Globus pallidus (tissue), 1 donor: ENCODE data around the gene RAB3B.

Experiments used
- DNase-seq: peaks from one replicate; pipeline ENCODE4 v3.0.0-alpha.2; 2015; ENCODE audit warnings: low spot score

RAB3B gene

DNA sequence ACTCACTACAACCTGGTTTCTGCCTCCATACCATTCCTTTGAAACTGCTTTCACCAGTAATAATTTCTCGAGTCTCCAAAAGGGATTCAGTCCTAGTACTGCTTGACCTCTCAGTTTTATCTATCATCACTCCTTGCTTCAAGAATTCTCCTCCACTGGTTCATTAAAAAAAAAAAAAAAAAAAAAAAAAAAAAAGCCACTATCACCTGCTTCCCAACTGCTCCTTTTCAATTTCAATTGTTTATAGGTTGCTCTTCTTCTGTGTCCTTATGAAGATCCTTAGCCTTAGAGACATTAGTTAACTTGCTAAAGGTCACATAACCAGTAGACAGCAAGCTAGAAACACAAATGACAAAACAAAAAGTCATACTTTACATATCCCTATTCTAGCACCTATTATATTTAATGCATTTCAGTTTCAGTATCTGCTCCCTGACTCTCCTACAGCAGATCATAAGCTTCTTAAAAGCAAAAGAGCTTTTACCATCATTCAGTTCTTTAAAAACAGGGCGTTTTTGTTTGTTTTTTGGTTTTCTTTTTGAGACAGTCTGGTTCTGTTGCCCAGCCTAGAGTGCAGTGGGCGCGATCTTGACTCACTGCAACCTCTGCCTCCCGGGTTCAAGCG, 119.0 kb downstream of the RAB3B start:
- no peak for DNase-seq

DNA sequence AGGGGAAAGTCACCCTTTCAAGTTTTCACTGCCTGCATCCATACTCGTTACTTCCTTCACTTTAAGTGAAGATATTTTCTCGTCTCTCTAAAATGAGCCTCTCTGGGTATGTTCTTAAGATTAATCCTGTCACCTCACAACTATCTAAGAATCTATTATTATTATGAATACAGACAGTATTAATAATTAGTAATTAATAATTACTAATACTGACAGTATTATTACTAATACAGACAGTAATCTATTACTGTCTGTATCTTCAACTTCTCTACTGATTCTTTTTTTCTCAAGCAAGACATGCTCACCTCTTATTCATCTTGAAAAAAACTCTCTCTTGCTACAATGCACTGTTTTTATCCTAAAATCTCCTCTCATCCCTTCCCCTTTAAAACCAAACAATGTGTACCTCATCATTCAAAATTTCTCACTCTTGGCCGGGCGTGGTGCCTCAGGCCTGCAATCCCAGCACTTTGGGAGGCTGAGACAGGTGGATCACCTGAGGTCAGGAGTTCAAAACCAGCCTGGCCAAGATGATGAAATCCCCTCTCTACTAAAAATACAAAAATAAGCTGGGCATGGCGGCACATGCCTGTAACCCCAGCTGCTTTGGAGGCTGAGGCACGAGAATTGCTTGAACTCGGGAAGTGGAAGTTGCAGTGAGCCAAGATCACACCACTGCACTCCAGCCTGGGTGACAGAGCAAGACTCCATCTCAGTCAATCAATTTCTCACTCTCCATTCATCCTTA, 119.7 kb downstream of the RAB3B start:
- DNase-seq = no peak

DNA sequence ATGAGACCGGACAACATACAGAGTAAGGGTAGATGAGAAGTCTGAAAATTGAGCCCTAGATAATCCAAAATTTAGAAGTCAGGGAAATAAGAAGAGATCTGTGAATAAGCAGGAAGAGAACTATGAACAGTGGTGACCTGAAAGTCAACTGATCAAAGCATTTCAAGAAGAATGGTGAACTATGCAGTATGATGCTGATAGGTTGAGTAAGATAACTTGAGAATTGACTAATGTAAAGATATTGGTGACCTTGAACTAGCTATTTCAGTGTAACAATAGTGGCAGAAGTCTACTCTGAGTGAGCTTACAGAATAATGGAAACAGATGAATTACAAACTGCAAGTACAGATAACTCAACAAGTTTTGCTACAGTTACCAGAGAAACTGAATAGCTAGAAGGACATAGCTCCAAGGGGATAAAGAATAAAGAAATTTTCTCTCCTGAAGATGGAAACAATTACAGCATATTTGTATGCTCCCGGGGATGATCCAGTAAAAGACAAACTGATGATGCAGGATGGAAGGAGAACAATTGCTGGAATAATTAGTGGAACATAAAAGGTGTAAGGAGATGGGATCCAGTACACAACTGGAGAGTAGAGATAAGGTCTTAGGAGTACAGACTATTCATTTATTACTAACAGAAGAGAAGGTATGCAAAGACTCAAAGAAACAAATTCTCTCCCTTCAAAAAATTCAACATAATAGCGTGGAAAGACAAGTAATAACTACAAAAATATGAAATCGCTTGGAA, 122.8 kb downstream of the RAB3B start:
- no peak for DNase-seq

DNA sequence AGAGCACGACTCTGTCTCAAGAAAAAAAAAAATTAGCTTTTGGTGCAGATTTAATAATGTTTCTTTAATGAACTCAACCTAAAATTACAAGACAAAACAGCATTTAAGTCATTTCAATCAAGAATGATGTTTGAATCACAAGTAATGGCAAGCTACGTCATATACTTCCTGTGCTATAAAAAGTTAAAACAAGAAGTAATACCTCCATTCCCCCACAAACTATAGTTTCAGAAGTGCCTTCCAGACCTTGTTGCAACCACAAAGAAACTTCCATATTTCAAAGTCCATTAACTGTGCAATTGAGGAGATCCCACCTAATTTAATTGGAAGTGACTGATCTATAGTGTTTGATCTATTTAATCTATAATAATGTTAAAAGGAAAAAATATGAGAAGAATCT, 127.1 kb downstream of the RAB3B start:
- DNase-seq = no peak

DNA sequence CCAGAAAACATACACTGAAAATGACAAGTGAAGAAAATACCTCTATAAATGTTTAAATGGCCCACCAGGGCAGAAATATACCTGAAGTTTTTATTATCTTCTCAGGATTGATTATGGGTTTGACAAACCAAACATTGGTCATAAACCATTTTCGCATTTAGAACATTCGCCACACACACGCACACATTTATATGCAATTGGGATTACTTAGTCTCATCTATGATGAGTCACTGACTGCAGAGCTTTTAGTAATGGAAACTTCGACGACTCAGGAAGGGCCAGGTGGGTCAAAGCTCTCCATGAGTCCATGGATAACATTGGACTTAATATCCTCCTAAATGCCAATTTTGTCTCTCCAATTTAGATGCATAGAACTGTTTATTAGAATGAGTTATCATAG, 128.8 kb downstream of the RAB3B start:
- no peak for DNase-seq

DNA sequence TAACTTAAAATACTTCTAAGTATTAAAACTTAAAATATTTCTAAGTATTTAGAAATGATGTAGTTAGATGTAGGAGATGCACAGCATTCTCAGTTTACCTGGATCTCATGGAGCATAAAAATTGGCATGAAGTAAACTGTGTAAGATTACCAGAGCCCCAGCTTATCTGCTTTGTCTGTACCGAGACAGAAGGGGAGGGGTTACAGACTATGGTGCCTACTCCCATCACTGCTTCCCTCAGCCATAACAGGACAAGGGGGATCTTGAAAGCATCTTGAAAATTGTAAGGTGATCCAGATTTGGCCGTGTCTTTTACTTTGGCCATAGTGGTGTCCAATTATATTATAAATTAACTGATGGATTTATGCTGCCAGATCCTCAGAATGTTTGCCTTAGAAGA, 130.8 kb downstream of the RAB3B start:
- no peak for DNase-seq

DNA sequence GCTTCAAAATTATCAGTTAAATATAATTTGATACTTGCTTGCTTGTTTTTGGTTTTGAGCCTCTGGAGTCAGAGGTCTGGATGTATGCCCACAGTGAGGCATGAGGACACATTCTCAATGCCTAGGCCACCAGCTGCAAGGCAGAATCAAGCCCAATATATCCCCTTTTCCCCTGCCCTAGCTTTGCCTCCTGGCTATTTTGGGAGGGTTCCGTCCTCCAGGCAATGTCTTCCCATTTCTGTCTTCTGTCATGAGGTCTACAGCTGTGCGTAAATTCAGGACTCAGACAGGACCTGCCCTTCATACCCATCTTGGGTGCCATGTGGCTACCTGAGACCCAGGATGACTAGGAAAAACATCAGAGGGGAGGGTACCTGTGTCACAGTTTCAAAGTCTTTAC, 131.2 kb downstream of the RAB3B start:
- no peak for DNase-seq

DNA sequence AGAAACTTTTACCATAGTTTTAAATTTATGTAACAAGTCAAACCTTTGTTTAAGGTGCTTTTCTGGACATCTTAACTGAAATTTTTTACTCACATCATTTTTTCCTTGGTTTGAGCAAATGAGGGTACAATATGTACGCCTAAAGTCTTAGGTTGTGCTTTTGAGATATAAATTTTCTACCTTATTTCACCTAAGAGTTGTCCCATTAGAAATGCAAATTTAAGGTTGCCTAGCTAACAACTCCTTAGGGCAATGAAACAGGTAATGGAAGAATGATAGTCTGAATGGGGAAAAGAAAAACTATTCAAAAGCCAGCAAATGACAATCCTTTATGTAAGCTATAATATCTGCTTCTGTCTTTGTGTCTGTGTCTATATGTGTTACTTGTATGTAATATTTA, 131.6 kb downstream of the RAB3B start:
- no peak for DNase-seq
